HEK293 (cell line): ENCODE data around the gene ABHD8.

Source experiments
- BCL6B ChIP-seq: fragments of 450-650 bp; formaldehyde crosslinking; IDR thresholded peaks from 2 replicates; pipeline ENCODE4 v1.5.1; 2017; ENCODE audit warnings: missing biosample characterization, missing genetic modification characterization
- EGR2 ChIP-seq: fragments of 450-650 bp; formaldehyde crosslinking; IDR thresholded peaks from 2 replicates; pipeline ENCODE4 v1.5.1; 2016; ENCODE audit warnings: low read depth, missing biosample characterization, missing genetic modification characterization
- GLIS1 ChIP-seq: fragments of 450-650 bp; formaldehyde crosslinking; IDR thresholded peaks from 2 replicates; pipeline ENCODE4 v1.5.1; 2016; ENCODE audit warnings: missing biosample characterization, missing genetic modification characterization
- GLIS2 ChIP-seq: fragments of 450-650 bp; formaldehyde crosslinking; IDR thresholded peaks from 2 replicates; pipeline ENCODE4 v1.5.1; 2016; ENCODE audit warnings: missing biosample characterization, missing genetic modification characterization
- HOXC10 ChIP-seq: sonication (generic); formaldehyde crosslinking; IDR thresholded peaks from 2 replicates; pipeline ENCODE4 v1.8.1; 2023; ENCODE audit warnings: mild to moderate bottlenecking, missing genetic modification reagents
- KLF9 ChIP-seq: fragments of 450-650 bp; formaldehyde crosslinking; IDR thresholded peaks from 2 replicates; pipeline ENCODE4 v1.5.1; 2016; ENCODE audit warnings: missing biosample characterization, missing genetic modification characterization, low read depth
- OSR2 ChIP-seq: fragments of 450-650 bp; formaldehyde crosslinking; IDR thresholded peaks from 2 replicates; pipeline ENCODE4 v1.5.1; 2016; ENCODE audit warnings: missing biosample characterization, missing genetic modification characterization
- PRDM4 ChIP-seq: fragments of 450-650 bp; formaldehyde crosslinking; IDR thresholded peaks from 2 replicates; pipeline ENCODE4 v1.5.1; 2017; ENCODE audit warnings: missing biosample characterization, missing genetic modification characterization
- SETDB1 ChIP-seq: IDR thresholded peaks from one replicate; pipeline ENCODE4 v1.6.1; 2017; ENCODE audit warnings: mild to moderate bottlenecking, low read length, moderate library complexity, mixed read lengths; ENCODE audit not compliant: insufficient read length
- YY2 ChIP-seq: fragments of 450-650 bp; formaldehyde crosslinking; IDR thresholded peaks from 2 replicates; pipeline ENCODE4 v1.5.1; 2016; ENCODE audit warnings: missing biosample characterization, missing genetic modification characterization
- ZBTB1 ChIP-seq: fragments of 450-650 bp; formaldehyde crosslinking; IDR thresholded peaks from 2 replicates; pipeline ENCODE4 v1.5.1; 2016; ENCODE audit warnings: missing biosample characterization, missing genetic modification characterization
- ZFP3 ChIP-seq: fragments of 450-650 bp; formaldehyde crosslinking; IDR thresholded peaks from 2 replicates; pipeline ENCODE4 v1.5.1; 2016; ENCODE audit warnings: low read depth, missing biosample characterization, missing genetic modification characterization
- ZNF114 ChIP-seq: fragments of 450-650 bp; formaldehyde crosslinking; IDR thresholded peaks from 2 replicates; pipeline ENCODE4 v1.5.0; 2017; ENCODE audit warnings: missing biosample characterization, missing genetic modification characterization
- ZNF140 ChIP-seq: fragments of 450-650 bp; formaldehyde crosslinking; IDR thresholded peaks from 2 replicates; pipeline ENCODE4 v1.5.1; 2016; ENCODE audit warnings: missing biosample characterization, missing genetic modification characterization
- ZNF184 ChIP-seq: fragments of 450-650 bp; IDR thresholded peaks from 2 replicates; pipeline ENCODE4 v1.5.1; 2018; ENCODE audit warnings: missing biosample characterization, mild to moderate bottlenecking, missing genetic modification characterization
- ZNF19 ChIP-seq: fragments of 450-650 bp; formaldehyde crosslinking; IDR thresholded peaks from 2 replicates; pipeline ENCODE4; 2016; ENCODE audit warnings: missing biosample characterization, missing genetic modification characterization, low read depth
- ZNF274 ChIP-seq, 2 experiments: fragments of 200-500 bp in 1 of 2; fragments of 450-650 bp in 1 of 2; sonication (Bioruptor generic) in 1 of 2; formaldehyde crosslinking in 1 of 2; IDR thresholded peaks; 2 replicates each; pipeline versions ENCODE4 v1.5.1 to v1.6.1; 2014 to 2016; ENCODE audit warnings: borderline replicate concordance in 1 of 2, inconsistent platforms in 1 of 2, low read length in 1 of 2, missing biosample characterization in 1 of 2, missing genetic modification characterization in 1 of 2
- ZNF335 ChIP-seq: fragments of 450-650 bp; formaldehyde crosslinking; conservative IDR thresholded peaks from 2 replicates; pipeline ENCODE4 v1.5.1; 2016; ENCODE audit warnings: missing biosample characterization, missing genetic modification characterization
- ZNF416 ChIP-seq: fragments of 450-650 bp; formaldehyde crosslinking; IDR thresholded peaks from 2 replicates; pipeline ENCODE4 v1.5.1; 2016; ENCODE audit warnings: missing biosample characterization, missing genetic modification characterization
- ZNF473 ChIP-seq: fragments of 450-650 bp; formaldehyde crosslinking; IDR thresholded peaks from 2 replicates; pipeline ENCODE4 v1.5.1; 2017; ENCODE audit warnings: missing biosample characterization, missing genetic modification characterization
- ZNF558 ChIP-seq: fragments of 450-650 bp; formaldehyde crosslinking; IDR thresholded peaks from 2 replicates; pipeline ENCODE4 v1.5.1; 2016; ENCODE audit warnings: missing biosample characterization, missing genetic modification characterization
- ZNF561 ChIP-seq: fragments of 450-650 bp; IDR thresholded peaks from 2 replicates; pipeline ENCODE4 v1.5.1; 2018; ENCODE audit warnings: missing biosample characterization, missing genetic modification characterization, borderline replicate concordance
- ZNF626 ChIP-seq: fragments of 450-650 bp; sonication (Bioruptor Pico); formaldehyde crosslinking; IDR thresholded peaks from 2 replicates; pipeline ENCODE4 v1.5.1; 2018; ENCODE audit warnings: missing biosample characterization, missing genetic modification characterization, inconsistent platforms
- ZNF768 ChIP-seq: fragments of 450-650 bp; formaldehyde crosslinking; IDR thresholded peaks from 2 replicates; pipeline ENCODE4 v1.5.1; 2018; ENCODE audit warnings: missing biosample characterization, mild to moderate bottlenecking, missing genetic modification characterization
- ZNF791 ChIP-seq: fragments of 450-650 bp; formaldehyde crosslinking; IDR thresholded peaks from 2 replicates; pipeline ENCODE4 v1.5.1; 2016; ENCODE audit warnings: missing biosample characterization, missing genetic modification characterization
- ZXDB ChIP-seq: fragments of 450-650 bp; formaldehyde crosslinking; IDR thresholded peaks from 2 replicates; pipeline ENCODE4 v1.5.1; 2016; ENCODE audit warnings: missing biosample characterization, missing genetic modification characterization
- TF ChIP-seq, protein P1 (sequence below): fragments of 450-650 bp; formaldehyde crosslinking; IDR thresholded peaks from 2 replicates; pipeline ENCODE4 v1.5.1; 2017; ENCODE audit warnings: missing biosample characterization, missing genetic modification characterization
- TF ChIP-seq, protein P2 (sequence below): fragments of 450-650 bp; formaldehyde crosslinking; IDR thresholded peaks from 2 replicates; pipeline ENCODE4 v1.5.1; 2016; ENCODE audit warnings: missing biosample characterization, missing genetic modification characterization, low read depth
- TF ChIP-seq, protein P3 (sequence below): fragments of 450-650 bp; formaldehyde crosslinking; IDR thresholded peaks from 2 replicates; pipeline ENCODE4 v1.5.1; 2016; ENCODE audit warnings: missing biosample characterization, missing genetic modification characterization

ABHD8 gene

DNA sequence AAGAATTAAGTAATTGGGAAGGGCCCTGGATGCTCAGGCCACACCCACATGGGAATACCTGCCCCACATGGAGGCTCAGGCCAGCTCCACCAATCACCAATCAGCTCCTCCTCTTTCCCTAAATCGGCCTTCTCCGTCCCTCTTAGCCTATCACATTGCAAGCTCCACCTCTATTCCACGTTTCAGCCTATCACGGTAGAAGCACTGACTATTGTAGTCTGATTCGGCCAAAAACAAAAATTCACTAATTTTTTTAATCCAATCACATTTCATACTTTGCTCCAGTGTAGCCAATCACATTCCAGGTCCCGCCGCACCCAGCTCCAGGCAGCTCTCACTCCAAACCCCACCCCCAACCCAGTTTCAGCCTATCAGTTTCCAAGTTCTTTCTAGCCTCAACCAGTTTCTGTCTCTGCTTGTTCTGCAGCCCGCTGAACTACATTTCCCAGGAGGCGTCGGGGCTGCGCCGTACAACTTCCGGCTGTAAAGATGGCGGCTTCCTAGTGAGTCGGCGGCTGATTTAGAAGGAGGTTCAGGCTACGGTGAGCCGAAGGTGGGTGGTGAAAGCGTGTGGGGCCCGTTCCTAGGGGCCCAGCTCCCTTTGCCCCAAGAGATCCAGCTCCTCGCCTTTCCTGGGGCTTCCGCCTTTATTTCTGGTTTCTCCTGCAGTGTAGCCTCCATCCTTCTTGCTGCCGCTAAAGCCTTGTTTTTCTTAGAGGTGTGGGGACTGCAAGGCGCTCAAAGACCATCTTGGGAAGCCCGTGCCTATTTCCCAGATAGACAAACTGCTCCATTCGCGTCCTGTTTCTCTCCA lies 36.0 kb downstream of the ABHD8 start, which contains the start of gene BABAM1 (continued):
- TF ChIP-seq, protein P1, sequence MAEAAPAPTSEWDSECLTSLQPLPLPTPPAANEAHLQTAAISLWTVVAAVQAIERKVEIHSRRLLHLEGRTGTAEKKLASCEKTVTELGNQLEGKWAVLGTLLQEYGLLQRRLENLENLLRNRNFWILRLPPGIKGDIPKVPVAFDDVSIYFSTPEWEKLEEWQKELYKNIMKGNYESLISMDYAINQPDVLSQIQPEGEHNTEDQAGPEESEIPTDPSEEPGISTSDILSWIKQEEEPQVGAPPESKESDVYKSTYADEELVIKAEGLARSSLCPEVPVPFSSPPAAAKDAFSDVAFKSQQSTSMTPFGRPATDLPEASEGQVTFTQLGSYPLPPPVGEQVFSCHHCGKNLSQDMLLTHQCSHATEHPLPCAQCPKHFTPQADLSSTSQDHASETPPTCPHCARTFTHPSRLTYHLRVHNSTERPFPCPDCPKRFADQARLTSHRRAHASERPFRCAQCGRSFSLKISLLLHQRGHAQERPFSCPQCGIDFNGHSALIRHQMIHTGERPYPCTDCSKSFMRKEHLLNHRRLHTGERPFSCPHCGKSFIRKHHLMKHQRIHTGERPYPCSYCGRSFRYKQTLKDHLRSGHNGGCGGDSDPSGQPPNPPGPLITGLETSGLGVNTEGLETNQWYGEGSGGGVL, result no peak
- TF ChIP-seq BCL6B (tag by site-specific recombination) (no peak), ZNF473 (no peak), EGR2 (peak; percentile 40), ZNF274 (IDR thresholded peaks at IDR 0.05; ENCODE audit: low read length) (no peak), ZNF274 (tag by site-specific recombination; IDR thresholded peaks at IDR 0.05; ENCODE audit: borderline replicate concordance) (no peak), ZNF768 (tag by site-specific recombination) (no peak), ZNF626 (tag by site-specific recombination) (no peak), PRDM4 (tag by site-specific recombination) (no peak), ZNF114 (tag by site-specific recombination) (no peak), ZNF19 (tag by site-specific recombination) (no peak), ZNF140 (tag by site-specific recombination) (no peak), ZFP3 (tag by site-specific recombination) (no peak), GLIS1 (tag by site-specific recombination) (no peak; the same call in 1 of the 2 replicates), ZNF416 (tag by site-specific recombination) (no peak), ZXDB (tag by site-specific recombination) (0 out of 2 replicates have a peak, but pooled peaks have one; percentile 43), HOXC10 (CRISPR knock-in tag) (no peak), SETDB1 (peak; percentile 23), ZNF184 (tag by site-specific recombination) (no peak), OSR2 (tag by site-specific recombination) (no peak), KLF9 (tag by site-specific recombination) (peak; percentile 77), ZNF335 (tag by site-specific recombination) (no peak), ZNF561 (tag by site-specific recombination) (no peak), ZNF791 (tag by site-specific recombination) (no peak), GLIS2 (tag by site-specific recombination) (no peak), ZBTB1 (tag by site-specific recombination) (no peak), YY2 (tag by site-specific recombination) (peak; percentile 91), ZNF558 (tag by site-specific recombination) (no peak)
- TF ChIP-seq, protein P2, sequence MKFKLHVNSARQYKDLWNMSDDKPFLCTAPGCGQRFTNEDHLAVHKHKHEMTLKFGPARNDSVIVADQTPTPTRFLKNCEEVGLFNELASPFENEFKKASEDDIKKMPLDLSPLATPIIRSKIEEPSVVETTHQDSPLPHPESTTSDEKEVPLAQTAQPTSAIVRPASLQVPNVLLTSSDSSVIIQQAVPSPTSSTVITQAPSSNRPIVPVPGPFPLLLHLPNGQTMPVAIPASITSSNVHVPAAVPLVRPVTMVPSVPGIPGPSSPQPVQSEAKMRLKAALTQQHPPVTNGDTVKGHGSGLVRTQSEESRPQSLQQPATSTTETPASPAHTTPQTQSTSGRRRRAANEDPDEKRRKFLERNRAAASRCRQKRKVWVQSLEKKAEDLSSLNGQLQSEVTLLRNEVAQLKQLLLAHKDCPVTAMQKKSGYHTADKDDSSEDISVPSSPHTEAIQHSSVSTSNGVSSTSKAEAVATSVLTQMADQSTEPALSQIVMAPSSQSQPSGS (tag by site-specific recombination), result no peak
- TF ChIP-seq, protein P3, sequence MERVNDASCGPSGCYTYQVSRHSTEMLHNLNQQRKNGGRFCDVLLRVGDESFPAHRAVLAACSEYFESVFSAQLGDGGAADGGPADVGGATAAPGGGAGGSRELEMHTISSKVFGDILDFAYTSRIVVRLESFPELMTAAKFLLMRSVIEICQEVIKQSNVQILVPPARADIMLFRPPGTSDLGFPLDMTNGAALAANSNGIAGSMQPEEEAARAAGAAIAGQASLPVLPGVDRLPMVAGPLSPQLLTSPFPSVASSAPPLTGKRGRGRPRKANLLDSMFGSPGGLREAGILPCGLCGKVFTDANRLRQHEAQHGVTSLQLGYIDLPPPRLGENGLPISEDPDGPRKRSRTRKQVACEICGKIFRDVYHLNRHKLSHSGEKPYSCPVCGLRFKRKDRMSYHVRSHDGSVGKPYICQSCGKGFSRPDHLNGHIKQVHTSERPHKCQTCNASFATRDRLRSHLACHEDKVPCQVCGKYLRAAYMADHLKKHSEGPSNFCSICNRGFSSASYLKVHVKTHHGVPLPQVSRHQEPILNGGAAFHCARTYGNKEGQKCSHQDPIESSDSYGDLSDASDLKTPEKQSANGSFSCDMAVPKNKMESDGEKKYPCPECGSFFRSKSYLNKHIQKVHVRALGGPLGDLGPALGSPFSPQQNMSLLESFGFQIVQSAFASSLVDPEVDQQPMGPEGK (tag by site-specific recombination), result no peak
